Measurements from ENCODE around the gene BICRA. TPM values are rescaled to one million over a fixed set of nuclear protein-coding genes. Genes with fewer than 3 reads are reported as not detected.
A peak's percentile ranks its signal among the peaks of the same experiment; 100 is the strongest.

The BICRA gene
- total and polyA plus RNA-seq, 2 of the 8 experiments (the other 6 are each of a cell fraction or from before 2014, with no cell fraction given), result 1.5 to 29.2 TPM

- peak overlapping the region; percentile 60; the same call in 1 of the 2 replicates for H3K18ac ChIP-seq (ENCODE audit: extremely low read depth, low read length)
- H3K79me2 ChIP-seq (ENCODE audit: control insufficient read depth in 1 of 2, insufficient read depth in 2 of 2, low read length in 2 of 2), result no peaks in the 10 kb centered on the region
- H3K27me3 ChIP-seq (replicated peaks in 1 of 4; ENCODE audit: control insufficient read depth in 3 of 4, extremely low read depth in 1 of 4, insufficient read depth in 3 of 4, low read length in 3 of 4), result no peaks in the 10 kb centered on the region
- H2BK15ac ChIP-seq (ENCODE audit: low read length), result peak overlapping the region; percentile 46; the same call in 1 of the 2 replicates
- H3K14ac ChIP-seq (ENCODE audit: insufficient read length), result no peak overlapping the region
- H4K8ac ChIP-seq (ENCODE audit: extremely low read depth, insufficient read depth, low read length), result no peak overlapping the region
- no peak overlapping the region for H3K4me2 ChIP-seq (ENCODE audit: insufficient read depth in 1 of 2, low read depth in 2 of 2, low read length in 2 of 2)
- CTCF ChIA-PET (ENCODE audit: partially characterized antibody), result interaction anchor here (1.0 kb wide), 1 partner anchor 126 kb away, joined by 4 read pairs; no protein-coding TSS in a partner anchor
- no peaks in the 10 kb centered on the region for H3K4me1 ChIP-seq (replicated peaks in 1 of 4; ENCODE audit: control insufficient read depth in 3 of 4, insufficient read depth in 4 of 4, low read length in 3 of 4)
- no peaks in the 10 kb centered on the region for H3K23me2 ChIP-seq (ENCODE audit: low read depth, low read length)
- H3K4me3 ChIP-seq (ENCODE audit: extremely low read depth in 1 of 4, insufficient read depth in 2 of 4, low read depth in 3 of 4, low read length in 4 of 4), result no peak overlapping the region
- no peak overlapping the region for H4K5ac ChIP-seq (ENCODE audit: insufficient read length, low read depth, low read length)
- H2BK120ac ChIP-seq (replicated peaks; ENCODE audit: low read depth, low read length), result no peak overlapping the region
- 0 out of 2 replicates have a peak overlapping the region, but pooled peaks have one; percentile 66 for H2BK5ac ChIP-seq (ENCODE audit: low read depth, low read length)
- H3K79me1 ChIP-seq (ENCODE audit: low read depth, low read length), result no peaks in the 10 kb centered on the region
- no peak overlapping the region; the same call in 1 of the 2 replicates for H2BK20ac ChIP-seq (ENCODE audit: low read length)
- no peaks in the 10 kb centered on the region for H3K36me3 ChIP-seq (ENCODE audit: control insufficient read depth in 2 of 4, insufficient read depth in 4 of 4, low read length in 3 of 4)
- H3K9ac ChIP-seq (replicated peaks in 1 of 4; ENCODE audit: extremely low read depth in 1 of 4, low read depth in 3 of 4, low read length in 3 of 4), result no peak overlapping the region
- H2BK12ac ChIP-seq (ENCODE audit: low read depth, low read length), result peak overlapping the region; percentile 94; the same call in 1 of the 2 replicates
- peak overlapping the region; percentile 79 for H2AFZ ChIP-seq (ENCODE audit: low read length)
- no peak overlapping the region for H3K56ac ChIP-seq (replicated peaks; ENCODE audit: insufficient read length, low read depth, low read length)
- H3K9me3 ChIP-seq (ENCODE audit: insufficient read depth in 2 of 2, low read depth in 1 of 2, low read length in 1 of 2), result peaks cover 2 to 4% of the 10 kb centered on the region in 2 experiments; a peak in 1 of 4 replicates
- no peak overlapping the region for H2AK5ac ChIP-seq (ENCODE audit: low read depth, low read length)
- H4K20me1 ChIP-seq (replicated peaks in 1 of 2; ENCODE audit: control insufficient read depth in 1 of 2, insufficient read depth in 2 of 2, low read length in 2 of 2), result no peaks in the 10 kb centered on the region
- 72% methylated on average over 5 of the region's 6 CpGs; no CpG with 5 or more reads in 1 of the 2 experiments for WGBS, 2 experiments (ENCODE audit: extremely low coverage in 1 of 2, insufficient coverage in 1 of 2, insufficient read length in 1 of 2, insufficient replicate concordance in 2 of 2, low coverage in 1 of 2, low lambda C conversion rate in 2 of 2, missing lambda C conversion rate in 1 of 2)
- no peak for DNase-seq (ENCODE audit: low read depth in 1 of 2, low spot score in 2 of 2)
- FAIRE-seq, result no peak
- POLR2A ChIA-PET (ENCODE audit: partially characterized antibody), result no interaction called here
- H3K23ac ChIP-seq (ENCODE audit: insufficient read length), result no peak overlapping the region
- no peak overlapping the region for H3K4ac ChIP-seq (replicated peaks; ENCODE audit: insufficient read length, low read depth, low read length)
- no peak overlapping the region for H4K91ac ChIP-seq (replicated peaks; ENCODE audit: insufficient read length, low read length)
- no peak overlapping the region for H3K27ac ChIP-seq (ENCODE audit: low read depth, low read length)
- TF ChIP-seq SP4 (IDR thresholded peaks at IDR 0.05; ENCODE audit: low read length) (no peak), TBP (IDR thresholded peaks at IDR 0.05; ENCODE audit: low read depth, low read length) (no peak), ATF3 (IDR thresholded peaks at IDR 0.05; ENCODE audit: insufficient read depth, low read depth, low read length) (no peak), MAFK (IDR thresholded peaks at IDR 0.05; ENCODE audit: low read depth, low read length) (no peak), NANOG (IDR thresholded peaks at IDR 0.05; ENCODE audit: insufficient read depth, low read depth, low read length, poor library complexity, severe bottlenecking) (no peak), GABPA (IDR thresholded peaks at IDR 0.05; ENCODE audit: borderline replicate concordance, insufficient read depth, low read length) (no peak), TAF1 (IDR thresholded peaks at IDR 0.05; ENCODE audit: low read depth, low read length) (no peak), TAF7 (optimal IDR thresholded peaks at IDR 0.05; ENCODE audit: borderline replicate concordance, low read depth, low read length) (no peak), BACH1 (IDR thresholded peaks at IDR 0.05; ENCODE audit: low read length) (no peak), CHD2 (IDR thresholded peaks at IDR 0.05; ENCODE audit: low read length) (no peak), CREB1 (IDR thresholded peaks at IDR 0.05) (no peak), RXRA (IDR thresholded peaks at IDR 0.05; ENCODE audit: insufficient read depth, low read depth, low read length) (no peak), CBX8 (IDR thresholded peaks at IDR 0.05; ENCODE audit: borderline replicate concordance, low read depth, low read length) (no peak)
These were observed 27.2 kb upstream of the BICRA start for GRCh38 chr19:47581605-47582319.

All from H1 (cell line).